HepG2 (cell line): Measurements from ENCODE around the gene ULK4. TPM values are rescaled to one million over a fixed set of nuclear protein-coding genes. Genes with fewer than 3 reads are reported as not detected.

Experiments
- BRD4 ChIP-seq: sonication (generic); formaldehyde crosslinking; IDR thresholded peaks from 2 replicates; pipeline ENCODE4 v1.4.0; 2020; ENCODE audit warnings: missing genetic modification reagents
- HIVEP1 ChIP-seq: sonication (generic); formaldehyde crosslinking; IDR thresholded peaks from 2 replicates; pipeline ENCODE4 v1.4.0; 2020; ENCODE audit warnings: mild to moderate bottlenecking, missing genetic modification reagents
- KDM5B ChIP-seq: sonication (generic); formaldehyde crosslinking; IDR thresholded peaks from 2 replicates; pipeline ENCODE4 v1.4.0; 2020; ENCODE audit warnings: missing genetic modification reagents, mild to moderate bottlenecking, borderline replicate concordance
- LCORL ChIP-seq, 2 experiments: fragments of 450-650 bp in 1 of 2; sonication (generic) in 1 of 2; formaldehyde crosslinking in 1 of 2; IDR thresholded peaks; 2 replicates each; pipeline versions ENCODE4 v1.5.0 to v1.6.1; 2017 to 2020; ENCODE audit warnings: antibody characterized with exemption in 1 of 2, missing genetic modification reagents in 1 of 2
- NCOA2 ChIP-seq: sonication (generic); formaldehyde crosslinking; IDR thresholded peaks from 2 replicates; pipeline ENCODE4 v1.8.0; 2022; ENCODE audit warnings: inconsistent platforms
- PTBP1 ChIP-seq: fragments of 200-400 bp; formaldehyde crosslinking; IDR thresholded peaks from 2 replicates; pipeline ENCODE4 v1.6.1; 2018; ENCODE audit warnings: low read length, low read depth; ENCODE audit not compliant: poor library complexity, severe bottlenecking
- ZNF501 ChIP-seq: sonication (generic); formaldehyde crosslinking; IDR thresholded peaks from 2 replicates; pipeline ENCODE4 v1.5.1; 2020; ENCODE audit warnings: mild to moderate bottlenecking, moderate library complexity, missing genetic modification reagents
- polyA plus RNA-seq, 8 experiments: library from polyadenylated mRNA; depleted of rRNA in 3 of 8; stranded (reverse) in 7 of 8; unstranded in 1 of 8; fragments of >200 nt; fragmentation: Illumina TruSeq in 4 of 8; extraction: Trizol in 4 of 8; gene quantifications; 2 replicates each; pipeline versions ENCODE4 v1.2.1 to v1.2.3, GENCODE V29; 2011 to 2016; ENCODE audit warnings: low read depth in 4 of 8, missing spikeins in 1 of 8, mixed read lengths in 1 of 8; ENCODE audit not compliant: insufficient read depth in 1 of 8
- total RNA-seq, 5 experiments: library from RNA; depleted of rRNA; stranded (reverse); fragments of >200 nt; fragmentation: Illumina TruSeq; extraction: Trizol; gene quantifications; 2 replicates each; pipeline ENCODE4 v1.2.3, GENCODE V29; 2016; ENCODE audit warnings: low read depth in 1 of 5
- TF ChIP-seq, protein P1 (sequence below): sonication (generic); formaldehyde crosslinking; IDR thresholded peaks from 2 replicates; pipeline ENCODE4 v1.4.0; 2020; ENCODE audit warnings: missing genetic modification reagents
- TF ChIP-seq, protein P2 (sequence below): sonication (generic); formaldehyde crosslinking; IDR thresholded peaks from 2 replicates; pipeline ENCODE4 v1.8.0; 2022; ENCODE audit warnings: missing genetic modification reagents, mild to moderate bottlenecking, borderline replicate concordance
- TF ChIP-seq, protein P3 (sequence below): sonication (generic); formaldehyde crosslinking; IDR thresholded peaks from 2 replicates; pipeline ENCODE4 v1.9.0; 2021; ENCODE audit warnings: missing genetic modification reagents, borderline replicate concordance
- TF ChIP-seq, protein P4 (sequence below): sonication (generic); formaldehyde crosslinking; IDR thresholded peaks from 2 replicates; pipeline ENCODE4 v1.5.0; 2020; ENCODE audit warnings: mild to moderate bottlenecking, missing genetic modification reagents, moderate library complexity

Gene ULK4
- total and polyA plus RNA-seq, 2 of the 13 experiments (the other 11 are each of a cell fraction or from before 2014, with no cell fraction given): 6.7 to 11.8 TPM

DNA sequence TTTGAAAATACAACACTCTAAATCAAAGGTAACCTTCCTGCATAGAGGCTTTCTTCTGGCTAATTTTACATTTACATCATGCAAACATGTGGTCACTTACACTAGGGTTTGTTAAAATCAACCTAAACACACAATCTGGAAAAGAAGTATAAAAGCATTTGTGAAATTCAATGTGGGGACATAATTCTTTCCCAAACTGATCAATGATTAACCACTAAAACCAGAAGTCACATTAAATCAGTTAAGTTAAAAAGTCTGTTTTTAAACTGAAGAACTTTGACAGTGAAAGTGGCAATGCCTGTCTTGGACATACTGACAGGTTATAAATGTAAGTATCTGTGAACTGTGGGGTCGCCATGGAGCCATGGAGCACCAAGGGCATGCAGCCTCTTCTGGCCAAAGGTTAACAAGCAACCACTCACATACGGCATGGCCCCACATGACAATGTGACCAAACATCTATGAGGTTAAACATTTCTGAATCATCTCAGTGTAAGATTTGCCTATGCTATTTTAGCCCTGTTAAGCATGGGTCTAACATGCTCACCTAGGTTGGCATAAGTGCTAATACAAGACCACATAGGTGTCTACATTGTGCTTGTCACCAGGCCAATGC, 484.4 kb downstream of the ULK4 start (continued):
- TF ChIP-seq, protein P1, sequence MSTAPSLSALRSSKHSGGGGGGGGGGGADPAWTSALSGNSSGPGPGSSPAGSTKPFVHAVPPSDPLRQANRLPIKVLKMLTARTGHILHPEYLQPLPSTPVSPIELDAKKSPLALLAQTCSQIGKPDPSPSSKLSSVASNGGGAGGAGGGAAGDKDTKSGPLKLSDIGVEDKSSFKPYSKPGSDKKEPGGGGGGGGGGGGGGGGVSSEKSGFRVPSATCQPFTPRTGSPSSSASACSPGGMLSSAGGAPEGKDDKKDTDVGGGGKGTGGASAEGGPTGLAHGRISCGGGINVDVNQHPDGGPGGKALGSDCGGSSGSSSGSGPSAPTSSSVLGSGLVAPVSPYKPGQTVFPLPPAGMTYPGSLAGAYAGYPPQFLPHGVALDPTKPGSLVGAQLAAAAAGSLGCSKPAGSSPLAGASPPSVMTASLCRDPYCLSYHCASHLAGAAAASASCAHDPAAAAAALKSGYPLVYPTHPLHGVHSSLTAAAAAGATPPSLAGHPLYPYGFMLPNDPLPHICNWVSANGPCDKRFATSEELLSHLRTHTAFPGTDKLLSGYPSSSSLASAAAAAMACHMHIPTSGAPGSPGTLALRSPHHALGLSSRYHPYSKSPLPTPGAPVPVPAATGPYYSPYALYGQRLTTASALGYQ (CRISPR knock-in tag): no peak
- TF ChIP-seq, protein P2, sequence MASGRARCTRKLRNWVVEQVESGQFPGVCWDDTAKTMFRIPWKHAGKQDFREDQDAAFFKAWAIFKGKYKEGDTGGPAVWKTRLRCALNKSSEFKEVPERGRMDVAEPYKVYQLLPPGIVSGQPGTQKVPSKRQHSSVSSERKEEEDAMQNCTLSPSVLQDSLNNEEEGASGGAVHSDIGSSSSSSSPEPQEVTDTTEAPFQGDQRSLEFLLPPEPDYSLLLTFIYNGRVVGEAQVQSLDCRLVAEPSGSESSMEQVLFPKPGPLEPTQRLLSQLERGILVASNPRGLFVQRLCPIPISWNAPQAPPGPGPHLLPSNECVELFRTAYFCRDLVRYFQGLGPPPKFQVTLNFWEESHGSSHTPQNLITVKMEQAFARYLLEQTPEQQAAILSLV: no peak
- no peak for TF ChIP-seq PTBP1
- no peak for TF ChIP-seq KDM5B (CRISPR knock-in tag)
- TF ChIP-seq BRD4 (CRISPR knock-in tag): no peak
- TF ChIP-seq LCORL (IDR thresholded peaks at IDR 0.05): no peak
- no peak for TF ChIP-seq LCORL (CRISPR knock-in tag; IDR thresholded peaks at IDR 0.05)
- TF ChIP-seq, protein P3, sequence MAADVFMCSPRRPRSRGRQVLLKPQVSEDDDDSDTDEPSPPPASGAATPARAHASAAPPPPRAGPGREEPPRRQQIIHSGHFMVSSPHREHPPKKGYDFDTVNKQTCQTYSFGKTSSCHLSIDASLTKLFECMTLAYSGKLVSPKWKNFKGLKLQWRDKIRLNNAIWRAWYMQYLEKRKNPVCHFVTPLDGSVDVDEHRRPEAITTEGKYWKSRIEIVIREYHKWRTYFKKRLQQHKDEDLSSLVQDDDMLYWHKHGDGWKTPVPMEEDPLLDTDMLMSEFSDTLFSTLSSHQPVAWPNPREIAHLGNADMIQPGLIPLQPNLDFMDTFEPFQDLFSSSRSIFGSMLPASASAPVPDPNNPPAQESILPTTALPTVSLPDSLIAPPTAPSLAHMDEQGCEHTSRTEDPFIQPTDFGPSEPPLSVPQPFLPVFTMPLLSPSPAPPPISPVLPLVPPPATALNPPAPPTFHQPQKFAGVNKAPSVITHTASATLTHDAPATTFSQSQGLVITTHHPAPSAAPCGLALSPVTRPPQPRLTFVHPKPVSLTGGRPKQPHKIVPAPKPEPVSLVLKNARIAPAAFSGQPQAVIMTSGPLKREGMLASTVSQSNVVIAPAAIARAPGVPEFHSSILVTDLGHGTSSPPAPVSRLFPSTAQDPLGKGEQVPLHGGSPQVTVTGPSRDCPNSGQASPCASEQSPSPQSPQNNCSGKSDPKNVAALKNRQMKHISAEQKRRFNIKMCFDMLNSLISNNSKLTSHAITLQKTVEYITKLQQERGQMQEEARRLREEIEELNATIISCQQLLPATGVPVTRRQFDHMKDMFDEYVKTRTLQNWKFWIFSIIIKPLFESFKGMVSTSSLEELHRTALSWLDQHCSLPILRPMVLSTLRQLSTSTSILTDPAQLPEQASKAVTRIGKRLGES (CRISPR knock-in tag): no peak
- TF ChIP-seq ZNF501 (CRISPR knock-in tag): no peak
- TF ChIP-seq, protein P4, sequence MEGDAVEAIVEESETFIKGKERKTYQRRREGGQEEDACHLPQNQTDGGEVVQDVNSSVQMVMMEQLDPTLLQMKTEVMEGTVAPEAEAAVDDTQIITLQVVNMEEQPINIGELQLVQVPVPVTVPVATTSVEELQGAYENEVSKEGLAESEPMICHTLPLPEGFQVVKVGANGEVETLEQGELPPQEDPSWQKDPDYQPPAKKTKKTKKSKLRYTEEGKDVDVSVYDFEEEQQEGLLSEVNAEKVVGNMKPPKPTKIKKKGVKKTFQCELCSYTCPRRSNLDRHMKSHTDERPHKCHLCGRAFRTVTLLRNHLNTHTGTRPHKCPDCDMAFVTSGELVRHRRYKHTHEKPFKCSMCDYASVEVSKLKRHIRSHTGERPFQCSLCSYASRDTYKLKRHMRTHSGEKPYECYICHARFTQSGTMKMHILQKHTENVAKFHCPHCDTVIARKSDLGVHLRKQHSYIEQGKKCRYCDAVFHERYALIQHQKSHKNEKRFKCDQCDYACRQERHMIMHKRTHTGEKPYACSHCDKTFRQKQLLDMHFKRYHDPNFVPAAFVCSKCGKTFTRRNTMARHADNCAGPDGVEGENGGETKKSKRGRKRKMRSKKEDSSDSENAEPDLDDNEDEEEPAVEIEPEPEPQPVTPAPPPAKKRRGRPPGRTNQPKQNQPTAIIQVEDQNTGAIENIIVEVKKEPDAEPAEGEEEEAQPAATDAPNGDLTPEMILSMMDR (CRISPR knock-in tag): peak; percentile 47
- no peak for TF ChIP-seq NCOA2 (CRISPR knock-in tag)
- TF ChIP-seq HIVEP1 (CRISPR knock-in tag): no peak
